ENCODE measurements around the gene GSK3B.

- TF ChIP-seq CTCF (conservative IDR thresholded peaks at IDR 0.05; ENCODE audit: low read depth in 2 of 2) = no peak
- TF ChIP-seq ETS1 (IDR thresholded peaks at IDR 0.05) = no peak
- no peak for TF ChIP-seq POLR2AphosphoS5 (IDR thresholded peaks at IDR 0.05; ENCODE audit: low read depth)
- no peak for TF ChIP-seq STAT1 (IDR thresholded peaks at IDR 0.05; ENCODE audit: unreplicated experiment)
- no peak for TF ChIP-seq EZH2phosphoT487 (IDR thresholded peaks at IDR 0.05; ENCODE audit: unreplicated experiment)
- no peak for TF ChIP-seq CREB1 (CRISPR knock-in tag; IDR thresholded peaks at IDR 0.05; ENCODE audit: low read depth)
- no peak for TF ChIP-seq ZNF331 (CRISPR knock-in tag; IDR thresholded peaks at IDR 0.05; ENCODE audit: low read depth)
- no peak for TF ChIP-seq REST (IDR thresholded peaks at IDR 0.05; ENCODE audit: unreplicated experiment)
These were observed 181.2 kb downstream of the GSK3B start for GRCh38 chr3:119913021-119913420.

Data from GM23338 (cell line).